ENCODE data around the gene KCNK10. TPM values are rescaled to one million over a fixed set of nuclear protein-coding genes. Genes with fewer than 3 reads are reported as not detected.

Gene KCNK10
- total and polyA plus RNA-seq, 11 donors: 0.07 to 0.31 (median 0.20) TPM; not detected in 7

DNA sequence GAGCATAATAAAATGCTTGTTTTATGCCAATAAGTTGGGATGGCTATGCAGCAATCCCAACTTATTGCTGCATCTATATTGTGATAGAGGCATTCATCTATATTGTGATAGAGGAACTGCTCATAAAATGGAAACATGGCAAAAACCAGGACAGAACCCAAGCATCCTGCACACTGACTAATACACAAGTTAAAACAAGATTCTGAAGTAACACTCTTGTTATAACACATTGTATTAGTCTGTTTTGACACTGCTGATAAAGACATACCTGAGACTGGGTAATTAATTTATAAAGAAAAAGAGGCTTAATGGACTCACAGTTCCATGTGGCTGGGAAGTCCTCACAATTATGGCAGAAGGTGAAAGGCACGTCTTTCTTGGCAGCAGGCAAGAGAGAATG, 36.8 kb downstream of the KCNK10 start:
- intact Hi-C loops (cut with DNase I): no loop called here
- H3K9me3 ChIP-seq: peaks cover 0 to 10% (median 0%) of the 10 kb centered on the region in 12 donors
- no peak overlapping the region for H3K27ac ChIP-seq
- H3K36me3 ChIP-seq: no peaks in the 10 kb centered on the region
- ATAC-seq (no peak), DNase-seq (no peak)
- 56 to 73% (median 65%) methylated on average over 1 of the region's 1 CpG for WGBS, 4 donors
- TF ChIP-seq CTCF (IDR thresholded peaks at IDR 0.05): no peak
- no peaks in the 10 kb centered on the region for H3K4me1 ChIP-seq
- H3K27me3 ChIP-seq: no peaks in the 10 kb centered on the region
- H3K4me3 ChIP-seq: no peak overlapping the region

GRCh38 chr14:88281447-88281846, 41.6 kb downstream of the KCNK10 start:
- intact Hi-C loops (cut with DNase I): no loop called here
- no peak for DNase-seq
- H3K27ac ChIP-seq: no peak overlapping the region
- H3K4me1 ChIP-seq: no peaks in the 10 kb centered on the region
- ATAC-seq: no peak
- 84 to 88% (median 85%) methylated on average over 3 of the region's 3 CpGs for WGBS, 4 donors
- peaks cover 0 to 9% (median 0%) of the 10 kb centered on the region in 12 donors for H3K9me3 ChIP-seq
- no peak overlapping the region for H3K4me3 ChIP-seq
- H3K36me3 ChIP-seq: no peaks in the 10 kb centered on the region
- peaks cover 0 to 4% (median 0%) of the 10 kb centered on the region in 9 donors for H3K27me3 ChIP-seq
- TF ChIP-seq POLR2A (IDR thresholded peaks at IDR 0.05): no peak
- TF ChIP-seq CTCF (IDR thresholded peaks at IDR 0.05): no peak

- H3K9me3 ChIP-seq: no peaks in the 10 kb centered on the region
- DNase-seq (no peak), ATAC-seq (no peak)
- TF ChIP-seq CTCF (IDR thresholded peaks at IDR 0.05) (no peak), POLR2A (IDR thresholded peaks at IDR 0.05) (no peak)
- WGBS, 4 donors: 72 to 87% (median 81%) methylated on average over 3 of the region's 3 CpGs
- H3K27me3 ChIP-seq: peaks cover 0 to 4% (median 0%) of the 10 kb centered on the region in 9 donors
- H3K4me3 ChIP-seq: no peak overlapping the region
- H3K27ac ChIP-seq: no peak overlapping the region
- H3K4me1 ChIP-seq: no peaks in the 10 kb centered on the region
- H3K36me3 ChIP-seq: no peaks in the 10 kb centered on the region
- intact Hi-C loops (cut with DNase I): no loop called here
These were observed 46.0 kb downstream of the KCNK10 start for GRCh38 chr14:88276923-88277596.

DNA sequence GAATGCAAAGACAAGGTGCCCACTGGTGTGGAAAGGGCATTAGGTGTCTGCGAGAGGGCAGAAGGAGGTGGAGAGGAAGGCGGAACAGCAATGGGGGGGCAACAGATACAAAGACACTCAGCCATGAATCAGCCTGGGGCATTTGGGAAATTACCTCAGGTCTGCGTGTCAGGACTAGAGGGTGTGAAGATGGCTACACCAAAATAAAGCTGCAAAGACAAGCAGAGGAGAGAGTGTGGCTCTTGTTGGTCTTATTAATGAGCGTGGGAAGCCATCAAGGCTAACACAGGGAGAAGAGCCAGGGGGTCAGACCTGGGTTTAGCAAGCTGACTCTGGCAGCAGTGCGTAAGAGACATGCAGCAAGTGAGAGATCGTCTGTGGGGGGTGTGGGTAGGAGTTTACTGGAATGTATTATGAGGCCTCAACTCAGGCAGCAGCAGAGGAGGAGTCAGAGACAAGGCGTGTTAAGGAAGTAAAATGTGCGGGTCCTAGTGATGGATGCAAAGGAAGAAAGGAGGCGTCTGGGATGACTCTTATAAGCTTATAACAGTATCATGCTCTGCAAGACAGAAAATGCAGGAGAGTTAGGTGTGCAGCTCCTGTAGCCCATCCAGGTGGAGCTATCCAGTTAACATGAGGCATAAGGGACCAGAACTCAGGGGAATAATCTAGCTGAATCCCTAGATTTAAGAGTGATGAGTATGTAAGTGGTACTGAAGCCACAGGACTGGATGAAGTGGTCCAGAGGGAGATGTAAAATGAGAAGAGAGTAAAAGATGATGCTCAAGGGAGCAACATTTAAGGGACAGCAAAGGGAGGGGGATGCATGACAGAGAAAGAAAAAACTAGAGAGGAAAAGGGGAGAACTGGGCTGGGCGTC, 50.4 kb downstream of the KCNK10 start:
- intact Hi-C loops (cut with DNase I): no loop called here
- 78 to 82% (median 80%) methylated on average over 10 of the region's 10 CpGs for WGBS, 4 donors
- peaks cover 0 to 13% (median 0%) of the 10 kb centered on the region in 9 donors for H3K27me3 ChIP-seq
- no peak overlapping the region for H3K4me3 ChIP-seq
- no peaks in the 10 kb centered on the region for H3K9me3 ChIP-seq
- DNase-seq (no peak), ATAC-seq (no peak)
- no peak overlapping the region for H3K27ac ChIP-seq
- H3K36me3 ChIP-seq: no peaks in the 10 kb centered on the region
- no peak for TF ChIP-seq CTCF (IDR thresholded peaks at IDR 0.05)
- TF ChIP-seq POLR2A (IDR thresholded peaks at IDR 0.05): no peak
- no peaks in the 10 kb centered on the region for H3K4me1 ChIP-seq
